Body of pancreas (tissue), 4 donors: ENCODE results near the gene FILIP1L. TPM values are rescaled to one million over a fixed set of nuclear protein-coding genes. Genes with fewer than 3 reads are reported as not detected.

Source experiments
- ATAC-seq: fragments of 150-250 bp; one replicate; pipeline ENCODE4 v1.9.1; 2016
- DNase-seq, 4 donors: peaks; one replicate each; pipeline ENCODE4 v3.0.0-alpha.2; 2019
- H3K27ac ChIP-seq, 4 donors: fragments of 200-600 bp; sonication (generic); 1 replicate in 3 of 4; 2 replicates in 1 of 4; pipeline versions ENCODE4 v1.5.1 to v1.6.1; 2016 to 2019; ENCODE audit warnings: mild to moderate bottlenecking in 1 of 4, mixed read lengths in 1 of 4, moderate library complexity in 1 of 4
- H3K27me3 ChIP-seq, 2 donors: fragments of 200-600 bp; sonication (generic); one replicate each; pipeline ENCODE4 v1.6.0; 2016; ENCODE audit warnings: mild to moderate bottlenecking in 1 of 2
- H3K36me3 ChIP-seq, 2 donors: fragments of 200-600 bp; sonication (generic); replicated peaks in 1 of 2; 2 replicates each; pipeline ENCODE4 v1.5.1; 2016; ENCODE audit warnings: low read depth in 2 of 2; ENCODE audit not compliant: insufficient read depth in 1 of 2
- H3K4me1 ChIP-seq: fragments of 200-600 bp; sonication (generic); one replicate; pipeline ENCODE4 v1.6.0; 2016
- H3K4me3 ChIP-seq, 2 donors: fragments of 200-600 bp; sonication (generic); 1 replicate in 1 of 2; 2 replicates in 1 of 2; pipeline ENCODE4 v1.5.1; 2016 to 2019
- H3K9me3 ChIP-seq, 3 donors: fragments of 200-600 bp; sonication (generic); 1 replicate in 2 of 3; 2 replicates in 1 of 3; pipeline ENCODE4 v1.5.1; 2016
- CTCF ChIP-seq, 7 experiments: fragments of 450-650 bp in 4 of 7; fragments of 200-600 bp in 3 of 7; sonication (generic) in 3 of 7; IDR thresholded peaks; one replicate each; pipeline ENCODE4 v1.5.1; 2016 to 2019; ENCODE audit warnings: antibody characterized with exemption in 7 of 7
- POLR2A ChIP-seq, 3 donors: fragments of 450-650 bp; IDR thresholded peaks; one replicate each; pipeline ENCODE4 v1.6.1; 2016; ENCODE audit warnings: antibody characterized with exemption in 3 of 3, mild to moderate bottlenecking in 2 of 3
- WGBS, 2 donors: methylation state at CpG; one replicate each; pipeline ENCODE4 v1.1.5; 2017; 5-methylcytosine and 5-hydroxymethylcytosine counted together
- intact Hi-C: fragments of 100-400 bp; cut with DNase I; formaldehyde crosslinking; loops from one replicate; pipeline ENCODE4 v1.15.1; 2023
- total RNA-seq, 2 donors: library from RNA; depleted of rRNA; stranded (reverse); fragments of >200 nt; gene quantifications; one replicate each; pipeline ENCODE4 v1.1.0, GENCODE V29; 2016

Gene FILIP1L
- total RNA-seq, 2 donors from 2014 or later, result 27.8 to 47.8 TPM

GRCh38 chr3:100010087-100010417, 104.2 kb downstream of the FILIP1L start:
- TF ChIP-seq CTCF (IDR thresholded peaks at IDR 0.05), result no peak
- TF ChIP-seq POLR2A (IDR thresholded peaks at IDR 0.05), result no peak
- H3K4me3 ChIP-seq, result no peak overlapping the region

GRCh38 chr3:100009276-100010086, 104.8 kb downstream of the FILIP1L start:
- Histone ChIP-seq H3K27me3 (no peaks in the 10 kb centered on the region), H3K9me3 (no peaks in the 10 kb centered on the region), H3K4me3 (no peak overlapping the region), H3K36me3 (no peaks in the 10 kb centered on the region), H3K27ac (no peak overlapping the region), H3K4me1 (peaks cover 26% of the 10 kb centered on the region)
- ATAC-seq, result no peak
- WGBS, 2 donors, result 75 to 76% methylated on average over 5 of the region's 5 CpGs
- intact Hi-C loops, result no loop called here
- no peak for DNase-seq
- TF ChIP-seq CTCF (IDR thresholded peaks at IDR 0.05) (no peak), POLR2A (IDR thresholded peaks at IDR 0.05) (no peak)

More at GRCh38 chr3:100010087-100010417, 104.2 kb downstream of the FILIP1L start:
- H3K27me3 ChIP-seq, result no peaks in the 10 kb centered on the region
- no peak for DNase-seq
- ATAC-seq, result no peak
- intact Hi-C loops, result no loop called here
- no peaks in the 10 kb centered on the region for H3K36me3 ChIP-seq
- H3K9me3 ChIP-seq, result no peaks in the 10 kb centered on the region
- WGBS, 2 donors, result 93 to 95% methylated on average over 1 of the region's 1 CpG
- peaks cover 21% of the 10 kb centered on the region for H3K4me1 ChIP-seq
- H3K27ac ChIP-seq, result no peak overlapping the region

GRCh38 chr3:100008081-100008698, 106.1 kb downstream of the FILIP1L start:
- H3K4me3 ChIP-seq, result no peak overlapping the region
- intact Hi-C loops, result no loop called here
- H3K27me3 ChIP-seq, result no peaks in the 10 kb centered on the region
- H3K36me3 ChIP-seq, result no peaks in the 10 kb centered on the region
- H3K9me3 ChIP-seq, result no peaks in the 10 kb centered on the region
- DNase-seq, result no peak
- no peak for ATAC-seq
- H3K27ac ChIP-seq, result no peak overlapping the region
- H3K4me1 ChIP-seq, result peaks cover 30% of the 10 kb centered on the region
- TF ChIP-seq POLR2A (IDR thresholded peaks at IDR 0.05) (no peak), CTCF (IDR thresholded peaks at IDR 0.05) (no peak)

- H3K9me3 ChIP-seq, result no peaks in the 10 kb centered on the region
- no peaks in the 10 kb centered on the region for H3K36me3 ChIP-seq
- WGBS, 2 donors, result 95 to 98% methylated on average over 3 of the region's 3 CpGs
- no peak overlapping the region for H3K4me3 ChIP-seq
- TF ChIP-seq POLR2A (IDR thresholded peaks at IDR 0.05) (no peak), CTCF (IDR thresholded peaks at IDR 0.05) (no peak)
- no peak for ATAC-seq
- intact Hi-C loops, result no loop called here
- no peak for DNase-seq
- H3K4me1 ChIP-seq, result peaks cover 39% of the 10 kb centered on the region
- no peak overlapping the region for H3K27ac ChIP-seq
- H3K27me3 ChIP-seq, result no peaks in the 10 kb centered on the region
Measured at GRCh38 chr3:100007313-100007712, 107.0 kb downstream of the FILIP1L start.
